ENCODE measurements around the gene TSPAN14.

The TSPAN14 gene

GRCh38 chr10:80488539-80489066 lies 34.5 kb downstream of the TSPAN14 start:
- Mint-ChIP-seq H3K4me1 (ENCODE audit: low read depth) (peaks cover 89% of the 10 kb centered on the region), H3K4me3 (peak overlapping the region; percentile 86), H3K27ac (peak overlapping the region; percentile 87), H3K27me3 (ENCODE audit: low read depth) (no peaks in the 10 kb centered on the region), H3K9me3 (no peaks in the 10 kb centered on the region), H3K36me3 (ENCODE audit: low read depth) (peaks cover 70% of the 10 kb centered on the region)
- no peak for DNase-seq (ENCODE audit: low spot score)

GRCh38 chr10:80489371-80490112 lies 35.4 kb downstream of the TSPAN14 start:
- Mint-ChIP-seq H3K9me3 (no peaks in the 10 kb centered on the region), H3K4me3 (no peak overlapping the region), H3K27me3 (ENCODE audit: low read depth) (no peaks in the 10 kb centered on the region), H3K27ac (peak overlapping the region; percentile 23), H3K36me3 (ENCODE audit: low read depth) (peaks cover 74% of the 10 kb centered on the region), H3K4me1 (ENCODE audit: low read depth) (peaks cover 92% of the 10 kb centered on the region)
- no peak for DNase-seq (ENCODE audit: low spot score)

DNA sequence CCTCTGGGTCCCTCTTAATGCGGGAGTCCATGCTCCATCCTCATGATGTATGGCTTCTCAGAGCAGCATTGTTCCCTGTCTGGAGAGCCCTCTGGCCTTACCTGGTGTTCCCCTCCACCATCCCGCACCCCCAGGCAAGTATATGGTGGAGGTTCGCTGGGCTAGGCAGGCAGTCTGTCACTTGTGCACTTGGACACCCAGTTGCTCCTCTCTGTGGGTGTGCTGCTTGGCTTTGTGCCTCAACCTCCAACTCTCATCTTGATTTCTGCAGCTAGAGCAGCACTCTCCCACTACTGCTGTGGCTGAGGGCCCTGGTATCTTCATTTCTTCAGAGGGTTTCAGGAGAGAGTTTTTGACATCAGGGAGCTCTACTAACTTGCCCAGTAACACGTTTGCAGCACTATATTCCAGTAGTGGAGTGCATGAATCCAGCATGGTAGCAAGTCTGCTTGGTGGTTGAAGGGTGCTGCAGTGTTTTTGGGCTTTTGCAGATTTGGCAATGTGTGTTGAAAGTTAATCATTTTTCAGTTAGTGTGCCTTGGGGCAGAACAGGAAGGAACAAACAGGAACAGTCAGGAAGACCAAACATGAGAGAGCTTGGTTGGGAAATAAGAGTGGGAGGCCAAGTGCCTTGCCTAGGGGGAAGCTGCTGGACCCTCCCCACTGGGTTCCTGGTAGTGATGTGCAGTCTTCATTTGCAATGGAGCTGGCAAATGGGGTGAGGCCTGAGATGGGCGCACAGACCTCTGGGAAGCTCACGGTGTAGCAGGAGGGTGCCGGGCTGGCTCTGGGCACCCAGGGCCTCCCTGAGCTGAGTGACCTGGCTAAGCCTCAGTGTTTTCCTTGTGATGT lies 37.4 kb downstream of the TSPAN14 start:
- H3K9me3 Mint-ChIP-seq = peaks cover 5% of the 10 kb centered on the region
- DNase-seq (ENCODE audit: low spot score) = no peak
- H3K4me1 Mint-ChIP-seq (ENCODE audit: low read depth) = peaks cover 84% of the 10 kb centered on the region
- peak overlapping the region; percentile 70 for H3K27ac Mint-ChIP-seq
- peak overlapping the region; percentile 9 for H3K4me3 Mint-ChIP-seq
- H3K27me3 Mint-ChIP-seq (ENCODE audit: low read depth) = no peaks in the 10 kb centered on the region
- peaks cover 79% of the 10 kb centered on the region for H3K36me3 Mint-ChIP-seq (ENCODE audit: low read depth)

DNA sequence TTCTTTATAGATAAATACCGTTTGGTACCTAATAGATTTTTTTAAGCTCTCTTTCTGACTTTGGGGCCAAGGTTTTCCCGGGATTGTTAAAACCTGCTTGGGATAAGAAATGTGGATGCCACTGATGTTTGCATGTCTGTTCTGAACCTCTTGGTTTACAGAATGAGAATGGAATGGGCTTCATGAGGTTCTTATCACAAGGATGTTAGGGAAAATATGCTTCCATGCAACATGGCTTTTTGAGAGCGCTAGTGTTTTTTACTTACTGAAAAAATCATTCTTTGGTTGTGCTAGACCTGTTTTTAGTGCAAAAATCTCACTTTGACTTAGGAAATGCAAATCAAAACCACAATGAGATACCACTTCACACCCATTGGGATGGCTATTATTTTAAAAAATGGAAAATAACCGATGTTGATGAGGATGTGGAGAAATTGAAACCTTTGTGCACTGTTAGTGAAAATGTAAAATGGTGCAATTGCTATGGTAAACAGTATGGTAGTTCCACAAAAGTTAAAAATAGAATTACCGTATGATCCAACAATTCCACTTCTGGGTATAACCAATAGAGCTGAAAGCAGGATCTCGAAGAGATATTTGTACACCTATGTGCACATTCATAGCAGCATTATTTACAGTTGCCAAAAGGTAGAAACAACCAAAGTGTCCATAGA lies 38.9 kb downstream of the TSPAN14 start:
- H3K4me1 Mint-ChIP-seq (ENCODE audit: low read depth) = peaks cover 83% of the 10 kb centered on the region
- no peak for DNase-seq (ENCODE audit: low spot score)
- H3K36me3 Mint-ChIP-seq (ENCODE audit: low read depth) = peaks cover 91% of the 10 kb centered on the region
- peaks cover 12% of the 10 kb centered on the region for H3K9me3 Mint-ChIP-seq
- H3K27ac Mint-ChIP-seq = peak overlapping the region; percentile 87
- H3K4me3 Mint-ChIP-seq = peak overlapping the region; percentile 74
- H3K27me3 Mint-ChIP-seq (ENCODE audit: low read depth) = no peaks in the 10 kb centered on the region

DNA sequence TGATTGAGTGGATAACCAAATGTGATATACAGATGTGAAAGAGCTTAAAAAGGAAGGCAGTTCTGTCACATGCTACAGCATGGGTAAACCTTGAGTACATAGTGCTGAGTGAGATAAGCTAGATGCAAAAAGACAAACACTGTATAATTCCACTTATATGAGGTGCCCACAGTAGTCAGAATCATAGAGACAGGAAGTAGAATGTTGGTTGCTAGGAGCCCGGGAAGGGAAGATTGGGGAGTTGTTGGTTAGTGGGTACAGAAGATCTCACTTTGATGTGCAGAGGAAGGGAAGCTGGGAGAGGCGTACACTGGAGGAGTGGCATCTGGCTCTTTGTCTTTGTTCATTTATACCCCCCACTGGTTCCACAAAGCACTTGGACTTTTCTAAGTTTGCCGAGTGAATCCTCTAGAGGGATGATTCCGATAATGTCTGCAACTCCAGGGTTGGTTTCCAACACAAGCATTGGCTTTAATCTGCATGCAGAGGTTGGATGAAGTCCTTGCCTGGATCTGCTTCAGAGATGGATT lies 39.5 kb downstream of the TSPAN14 start:
- Mint-ChIP-seq H3K4me3 (peak overlapping the region; percentile 74), H3K27ac (peak overlapping the region; percentile 87), H3K27me3 (ENCODE audit: low read depth) (no peaks in the 10 kb centered on the region), H3K9me3 (peaks cover 12% of the 10 kb centered on the region), H3K36me3 (ENCODE audit: low read depth) (peaks cover 89% of the 10 kb centered on the region), H3K4me1 (ENCODE audit: low read depth) (peaks cover 83% of the 10 kb centered on the region)
- DNase-seq (ENCODE audit: low spot score) = no peak

- peaks cover 77% of the 10 kb centered on the region for H3K4me1 Mint-ChIP-seq (ENCODE audit: low read depth)
- H3K27me3 Mint-ChIP-seq (ENCODE audit: low read depth) = no peaks in the 10 kb centered on the region
- H3K27ac Mint-ChIP-seq = no peak overlapping the region
- H3K36me3 Mint-ChIP-seq (ENCODE audit: low read depth) = peaks cover 73% of the 10 kb centered on the region
- no peak for DNase-seq (ENCODE audit: low spot score)
- peaks cover 12% of the 10 kb centered on the region for H3K9me3 Mint-ChIP-seq
- H3K4me3 Mint-ChIP-seq = no peak overlapping the region
Observed at GRCh38 chr10:80496555-80497172, 42.6 kb downstream of the TSPAN14 start.

- Mint-ChIP-seq H3K9me3 (peaks cover 12% of the 10 kb centered on the region), H3K4me1 (ENCODE audit: low read depth) (peaks cover 79% of the 10 kb centered on the region), H3K36me3 (ENCODE audit: low read depth) (peaks cover 73% of the 10 kb centered on the region), H3K4me3 (peak overlapping the region; percentile 74), H3K27me3 (ENCODE audit: low read depth) (no peaks in the 10 kb centered on the region), H3K27ac (peak overlapping the region; percentile 74)
- no peak for DNase-seq (ENCODE audit: low spot score)
Observed at GRCh38 chr10:80497187-80498077, 43.3 kb downstream of the TSPAN14 start.

DNA sequence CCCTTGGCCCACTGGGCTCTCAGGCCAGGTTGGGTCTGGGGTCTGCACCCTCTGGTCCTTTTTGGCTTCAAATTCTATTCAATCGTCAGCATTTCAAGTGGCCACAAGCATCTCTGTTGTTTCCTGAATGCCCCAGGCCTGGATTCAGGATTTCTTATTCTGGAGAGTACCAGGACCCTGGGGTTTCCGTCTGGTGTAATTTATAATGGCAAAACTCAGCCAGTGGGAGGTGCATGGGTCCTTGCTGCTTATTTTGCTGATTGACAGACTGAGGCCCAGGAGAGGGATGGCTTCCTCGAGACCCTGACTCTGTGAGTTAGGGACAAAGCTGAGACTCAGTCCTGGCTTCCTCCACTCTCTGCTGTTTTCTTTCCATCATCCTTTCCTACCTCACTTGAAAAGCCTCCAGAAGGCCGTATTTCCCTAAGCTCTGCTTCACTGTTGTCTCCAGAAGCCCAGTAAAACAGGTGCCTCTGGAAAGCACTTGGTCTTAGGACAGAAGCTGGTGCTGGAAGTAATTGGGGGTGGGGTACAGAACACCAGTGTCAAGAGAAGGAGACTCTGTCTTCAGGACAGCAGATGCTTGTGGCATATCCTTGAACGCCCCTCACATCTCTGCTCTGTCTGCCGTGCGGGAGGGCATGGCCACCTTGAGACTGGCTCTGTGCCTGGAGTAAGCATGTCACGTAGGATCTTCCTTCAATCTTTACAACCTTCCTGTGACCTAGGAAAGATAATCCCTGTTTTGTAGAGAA lies 44.1 kb downstream of the TSPAN14 start:
- Mint-ChIP-seq H3K4me3 (peak overlapping the region; percentile 74), H3K9me3 (peaks cover 12% of the 10 kb centered on the region), H3K4me1 (ENCODE audit: low read depth) (peaks cover 81% of the 10 kb centered on the region), H3K27me3 (ENCODE audit: low read depth) (no peaks in the 10 kb centered on the region), H3K27ac (peak overlapping the region; percentile 86), H3K36me3 (ENCODE audit: low read depth) (peaks cover 76% of the 10 kb centered on the region)
- DNase-seq (ENCODE audit: low spot score) = no peak

DNA sequence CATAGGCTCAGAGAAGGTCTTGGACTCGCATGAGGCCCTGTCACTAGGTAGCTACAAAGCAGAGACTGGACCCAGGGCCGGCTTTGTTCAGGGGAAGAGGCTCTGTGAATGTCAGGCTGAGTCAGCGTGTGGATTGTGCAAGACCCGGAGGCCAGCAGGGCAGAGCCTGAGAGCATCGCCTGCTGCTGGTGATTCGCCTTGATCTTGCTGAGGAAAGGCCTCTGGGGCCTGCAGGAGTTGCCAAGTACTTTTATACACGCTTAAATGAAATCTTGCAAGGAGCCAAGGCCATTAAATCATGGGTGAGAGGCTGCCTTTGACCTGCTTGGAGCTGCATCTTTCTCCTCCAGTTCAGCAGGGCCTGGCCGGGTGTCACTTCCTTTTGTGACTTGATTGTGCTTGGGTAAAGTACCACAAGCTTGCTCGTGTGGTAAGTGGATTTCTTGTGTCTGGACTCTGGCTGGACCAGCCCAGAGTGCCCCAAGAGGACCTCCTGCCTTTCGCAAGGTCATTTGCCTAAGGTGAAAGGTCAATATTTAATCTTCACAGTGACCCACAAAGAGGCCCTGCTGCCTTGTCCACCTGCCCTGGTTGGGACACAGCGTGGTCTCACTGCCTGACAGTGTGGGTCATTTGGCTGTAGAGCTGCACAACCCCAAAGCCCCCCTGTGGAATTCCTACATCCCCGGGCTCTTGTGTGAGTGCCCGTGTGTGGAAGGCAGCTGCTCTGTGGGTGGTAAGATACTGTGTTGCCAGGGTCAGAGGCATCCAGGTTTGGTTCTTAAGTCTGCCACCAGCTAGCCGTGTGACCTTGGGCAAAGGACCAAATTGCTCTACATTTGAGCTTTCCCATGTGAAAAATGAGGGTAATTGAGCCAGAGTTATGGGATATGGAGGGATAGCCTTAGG lies 45.0 kb downstream of the TSPAN14 start:
- Mint-ChIP-seq H3K4me1 (ENCODE audit: low read depth) (peaks cover 79% of the 10 kb centered on the region), H3K4me3 (peak overlapping the region; percentile 74), H3K27me3 (ENCODE audit: low read depth) (no peaks in the 10 kb centered on the region), H3K9me3 (peaks cover 12% of the 10 kb centered on the region), H3K36me3 (ENCODE audit: low read depth) (peaks cover 72% of the 10 kb centered on the region), H3K27ac (peak overlapping the region; percentile 86)
- DNase-seq (ENCODE audit: low spot score) = peak; percentile 71

GRCh38 chr10:80500572-80501380 lies 46.7 kb downstream of the TSPAN14 start:
- Mint-ChIP-seq H3K27me3 (ENCODE audit: low read depth) (no peaks in the 10 kb centered on the region), H3K4me3 (peak overlapping the region; percentile 51), H3K9me3 (peaks cover 12% of the 10 kb centered on the region), H3K4me1 (ENCODE audit: low read depth) (peaks cover 81% of the 10 kb centered on the region), H3K27ac (peak overlapping the region; percentile 71), H3K36me3 (ENCODE audit: low read depth) (peaks cover 58% of the 10 kb centered on the region)
- no peak for DNase-seq (ENCODE audit: low spot score)

All from T-helper 2 cell treated with Interferon-gamma antibody and Interleukin-4, amounts not matched to agents 5 μg/mL and 100 μg/mL, for 36 hours (primary cell).